OCI-LY3 (cell line): Measurements from ENCODE around the gene RAB36.

Experiments used
- CTCF ChIP-seq: fragments of 200-600, 300-600 bp; sonication (generic); IDR thresholded peaks from 2 replicates; pipeline ENCODE4 v1.5.1; 2014; ENCODE audit warnings: antibody characterized with exemption, low read length, low read depth
- EZH2phosphoT487 ChIP-seq: fragments of 200-600 bp; shearing (Covaris generic); IDR thresholded peaks from 2 replicates; pipeline ENCODE4 v1.6.1; 2018; ENCODE audit warnings: antibody characterized with exemption, mixed run types, low read depth

DNA sequence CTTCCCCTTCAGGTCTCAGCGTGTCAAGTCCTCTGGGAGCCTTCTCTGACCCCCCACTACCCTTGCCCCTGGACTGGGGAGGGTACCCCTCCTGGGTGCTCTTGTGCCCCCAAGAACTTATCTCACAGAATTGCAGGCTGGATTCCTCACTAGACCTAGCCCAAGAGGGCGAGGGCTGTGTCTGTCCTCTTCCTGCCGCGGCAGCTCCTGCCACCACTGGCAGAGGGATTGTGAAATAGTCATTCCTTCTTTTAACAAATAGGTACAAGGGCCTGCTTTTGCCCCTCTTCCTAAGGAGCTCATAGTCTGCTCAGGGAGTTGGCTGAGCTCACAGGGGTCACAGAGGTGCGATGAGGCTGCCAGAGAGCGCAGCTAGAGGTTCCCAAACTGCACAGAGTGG, 5.5 kb downstream of the RAB36 start:
- TF ChIP-seq CTCF (no peak), EZH2phosphoT487 (no peak)
